NT2/D1 (cell line): Measurements from ENCODE around the gene PRSS35.
"Not testable (repeated sequence)": the region's sequence is repeated elsewhere in the genome, so short reads cannot be mapped to it uniquely, and the experiment has no call there.

Experiments used
- SUZ12 ChIP-seq: IDR thresholded peaks from 2 replicates; pipeline ENCODE4 v1.6.1; 2011; ENCODE audit not compliant: insufficient read length, insufficient read depth; ENCODE audit errors: extremely low read depth
- ZNF274 ChIP-seq: IDR thresholded peaks from 2 replicates; pipeline ENCODE4 v1.6.1; 2011; ENCODE audit warnings: mild to moderate bottlenecking, low read depth, low read length

- not testable (repeated sequence) for TF ChIP-seq ZNF274, SUZ12
Observed at GRCh38 chr6:83551748-83552147, 39.4 kb downstream of the PRSS35 start.
